Endothelial cell of umbilical vein (primary cell): ENCODE data around the gene SPAG8. TPM values are rescaled to one million over a fixed set of nuclear protein-coding genes. Genes with fewer than 3 reads are reported as not detected.

Experiments
- BruUV-seq: library from RNA; stranded (reverse); fragments of 400-500 nt; replicated peaks from 2 replicates; lab custom pipeline; 2021; lab: Mats Ljungman, UMichigan
- CTCF ChIA-PET: fragments of 300-600, 350-600 bp; sonication (Branson Sonifier 250); formaldehyde crosslinking; loops from one replicate; lab custom pipeline; 2021; ENCODE audit warnings: antibody characterized with exemption, inconsistent platforms; lab: Charles Lee
- POLR2A ChIA-PET: fragments of 300-600, 350-600 bp; sonication (Branson Sonifier 250); formaldehyde crosslinking; loops from one replicate; lab custom pipeline; 2021; ENCODE audit warnings: antibody characterized with exemption, inconsistent platforms; lab: Charles Lee
- DNase-seq: peaks from one replicate; pipeline ENCODE4 v3.0.0-alpha.2; 2011; ENCODE audit warnings: low read depth, low spot score
- FAIRE-seq: peaks from 2 replicates; lab custom pipeline; 2011; peaks lifted over from hg19 to GRCh38; lab: Jason Lieb, UNC
- H2AFZ ChIP-seq: 2 replicates; pipeline ENCODE4 v1.6.0; 2012; ENCODE audit warnings: low read depth, low read length, control low read depth, inconsistent platforms
- H3K27ac ChIP-seq: 2 replicates; pipeline ENCODE4 v1.5.1; 2011; ENCODE audit warnings: low read depth, mild to moderate bottlenecking, control low read depth, low read length, moderate library complexity; ENCODE audit not compliant: insufficient read depth
- H3K27me3 ChIP-seq, 2 experiments: 2 replicates each; pipeline versions ENCODE4 v1.6.0 to v1.6.1; 2011; ENCODE audit warnings: low read length in 2 of 2, mixed read lengths in 1 of 2; ENCODE audit not compliant: control insufficient read depth in 2 of 2, insufficient read depth in 2 of 2
- H3K36me3 ChIP-seq, 2 experiments: 2 replicates in 1 of 2; 3 replicates in 1 of 2; pipeline ENCODE4 v1.5.1; 2011; ENCODE audit warnings: low read length in 2 of 2, mild to moderate bottlenecking in 1 of 2, moderate library complexity in 1 of 2; ENCODE audit not compliant: control insufficient read depth in 2 of 2, insufficient read depth in 2 of 2; ENCODE audit errors: extremely low read depth in 1 of 2
- H3K4me1 ChIP-seq: 3 replicates; pipeline ENCODE4 v1.5.1; 2011; ENCODE audit warnings: mild to moderate bottlenecking, low read length; ENCODE audit not compliant: control insufficient read depth, insufficient read depth; ENCODE audit errors: extremely low read depth
- H3K4me2 ChIP-seq: 2 replicates; pipeline ENCODE4 v1.6.1; 2011; ENCODE audit warnings: low read length, control low read depth, mixed read lengths; ENCODE audit not compliant: insufficient read depth
- H3K4me3 ChIP-seq, 3 experiments: fragments of 200-600 bp in 1 of 3; sonication (generic), shearing (Covaris generic) in 1 of 3; replicated peaks in 1 of 3; 2 replicates each; pipeline ENCODE4 v1.5.1; 2011 to 2016; ENCODE audit warnings: control low read depth in 3 of 3, low read length in 3 of 3, mild to moderate bottlenecking in 2 of 3, inconsistent platforms in 1 of 3, low read depth in 1 of 3, moderate library complexity in 1 of 3; ENCODE audit not compliant: insufficient read depth in 1 of 3
- H3K79me2 ChIP-seq: 2 replicates; pipeline ENCODE4 v1.6.0; 2012; ENCODE audit warnings: low read length, inconsistent platforms; ENCODE audit not compliant: control insufficient read depth, insufficient read depth
- H3K9ac ChIP-seq: replicated peaks from 2 replicates; pipeline ENCODE3; 2011; ENCODE audit warnings: low read length, control low read depth; ENCODE audit not compliant: insufficient read depth; ENCODE audit errors: extremely low read depth
- H3K9me1 ChIP-seq: replicated peaks from 3 replicates; pipeline ENCODE4 v1.6.0; 2011; ENCODE audit warnings: mild to moderate bottlenecking, low read length; ENCODE audit not compliant: control insufficient read depth, insufficient read depth; ENCODE audit errors: extremely low read depth
- H3K9me3 ChIP-seq: replicated peaks from 2 replicates; pipeline ENCODE4 v1.5.1; 2012; ENCODE audit warnings: low read length, inconsistent platforms; ENCODE audit not compliant: control insufficient read depth, insufficient read depth
- H4K20me1 ChIP-seq: replicated peaks from 2 replicates; pipeline ENCODE3; 2011; ENCODE audit warnings: mild to moderate bottlenecking, low read length; ENCODE audit not compliant: control insufficient read depth, insufficient read depth; ENCODE audit errors: extremely low read depth
- EZH2 ChIP-seq: IDR thresholded peaks from 2 replicates; pipeline ENCODE4 v1.6.1; 2012; ENCODE audit warnings: borderline replicate concordance, low read depth, mild to moderate bottlenecking, moderate library complexity, low read length, inconsistent platforms; ENCODE audit not compliant: severe bottlenecking
- FOS ChIP-seq: IDR thresholded peaks from 2 replicates; pipeline ENCODE4 v1.6.1; 2011; ENCODE audit warnings: mild to moderate bottlenecking, low read length, moderate library complexity, borderline replicate concordance; ENCODE audit not compliant: insufficient read depth
- GATA2 ChIP-seq: IDR thresholded peaks from 2 replicates; pipeline ENCODE4 v1.7.0; 2011; ENCODE audit warnings: low read depth, mild to moderate bottlenecking, moderate library complexity, mixed read lengths, low read length; ENCODE audit not compliant: insufficient read length, insufficient read depth
- JUN ChIP-seq: IDR thresholded peaks from 2 replicates; pipeline ENCODE4 v1.6.1; 2011; ENCODE audit warnings: borderline replicate concordance, low read depth; ENCODE audit not compliant: insufficient read length, insufficient read depth
- MYC ChIP-seq: IDR thresholded peaks from one replicate; pipeline ENCODE4 v1.6.1; 2011; ENCODE audit warnings: mild to moderate bottlenecking, low read depth, low read length
- POLR2A ChIP-seq: IDR thresholded peaks from 2 replicates; pipeline ENCODE4 v1.6.1; 2012; ENCODE audit warnings: low read depth, mild to moderate bottlenecking, control low read depth, low read length
- POLR2AphosphoS5 ChIP-seq: IDR thresholded peaks from 2 replicates; pipeline ENCODE4 v1.6.1; 2012; ENCODE audit warnings: low read depth, mild to moderate bottlenecking, control low read depth, low read length, moderate library complexity; ENCODE audit not compliant: insufficient read depth
- dilution Hi-C: fragments of 300-500 bp; cut with MboI; formaldehyde crosslinking; loops from one replicate; pipeline ENCODE4 v1.15.0; 2019; ENCODE audit warnings: low sequenced_read_pairs; ENCODE audit not compliant: extremely low pct_ligation_motif_present
- intact Hi-C: fragments of 100-400 bp; cut with micrococcal nuclease; formaldehyde crosslinking; loops from one replicate; pipeline ENCODE4 v1.10.0; 2022
- polyA plus RNA-seq, 4 experiments: library from polyadenylated mRNA; depleted of rRNA in 3 of 4; stranded (reverse) in 3 of 4; unstranded in 1 of 4; fragments of >200 nt; gene quantifications; 2 replicates each; pipeline versions ENCODE4 v1.2.1 to v1.2.3, GENCODE V29; 2011 to 2012; ENCODE audit warnings: missing spikeins in 1 of 4
- total RNA-seq: library from RNA; stranded (reverse); gene quantifications from 2 replicates; pipeline ENCODE4 v1.2.3, GENCODE V29; 2021
- TF ChIP-seq, protein P1 (sequence below), 2 donors: IDR thresholded peaks; 1 replicate in 1 of 2; 2 replicates in 1 of 2; pipeline ENCODE4 v1.5.1; 2011; ENCODE audit warnings: low read length in 2 of 2, mild to moderate bottlenecking in 2 of 2, moderate library complexity in 2 of 2, control low read depth in 1 of 2, inconsistent platforms in 1 of 2, low read depth in 1 of 2; ENCODE audit not compliant: insufficient read depth in 1 of 2; ENCODE audit errors: extremely low read depth in 1 of 2
- TF ChIP-seq, protein P2 (sequence below): IDR thresholded peaks from 2 replicates; pipeline ENCODE4 v1.6.1; 2011; ENCODE audit not compliant: insufficient read depth, insufficient read length

The SPAG8 gene
- total and polyA plus RNA-seq, 2 donors (not counting 3 experiments of a cell fraction or from before 2014, with no cell fraction given), result 0.21 to 0.69 TPM

DNA sequence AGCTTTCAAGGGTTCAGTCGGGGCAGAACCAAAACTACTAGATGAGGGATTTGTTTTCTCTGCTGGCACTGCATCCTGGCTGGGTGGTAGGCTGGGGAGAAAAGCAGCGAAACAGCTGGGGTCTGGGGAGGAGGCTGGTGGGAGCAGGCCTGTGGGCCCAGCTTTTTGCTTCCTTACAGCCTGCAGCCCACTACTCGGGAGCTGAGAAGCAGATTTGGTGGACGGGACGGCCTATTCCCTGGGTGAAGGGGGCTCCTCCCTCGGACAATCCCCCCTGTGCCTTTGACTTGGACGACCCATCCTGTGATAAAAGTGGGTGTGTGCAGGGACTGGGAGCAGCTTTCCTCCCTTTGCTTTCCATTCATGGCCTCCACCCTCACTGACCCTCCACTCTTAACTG is 11.5 kb downstream of the SPAG8 start:
- H3K79me2 ChIP-seq, result no peaks in the 10 kb centered on the region
- TF ChIP-seq, protein P1, sequence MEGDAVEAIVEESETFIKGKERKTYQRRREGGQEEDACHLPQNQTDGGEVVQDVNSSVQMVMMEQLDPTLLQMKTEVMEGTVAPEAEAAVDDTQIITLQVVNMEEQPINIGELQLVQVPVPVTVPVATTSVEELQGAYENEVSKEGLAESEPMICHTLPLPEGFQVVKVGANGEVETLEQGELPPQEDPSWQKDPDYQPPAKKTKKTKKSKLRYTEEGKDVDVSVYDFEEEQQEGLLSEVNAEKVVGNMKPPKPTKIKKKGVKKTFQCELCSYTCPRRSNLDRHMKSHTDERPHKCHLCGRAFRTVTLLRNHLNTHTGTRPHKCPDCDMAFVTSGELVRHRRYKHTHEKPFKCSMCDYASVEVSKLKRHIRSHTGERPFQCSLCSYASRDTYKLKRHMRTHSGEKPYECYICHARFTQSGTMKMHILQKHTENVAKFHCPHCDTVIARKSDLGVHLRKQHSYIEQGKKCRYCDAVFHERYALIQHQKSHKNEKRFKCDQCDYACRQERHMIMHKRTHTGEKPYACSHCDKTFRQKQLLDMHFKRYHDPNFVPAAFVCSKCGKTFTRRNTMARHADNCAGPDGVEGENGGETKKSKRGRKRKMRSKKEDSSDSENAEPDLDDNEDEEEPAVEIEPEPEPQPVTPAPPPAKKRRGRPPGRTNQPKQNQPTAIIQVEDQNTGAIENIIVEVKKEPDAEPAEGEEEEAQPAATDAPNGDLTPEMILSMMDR (IDR thresholded peaks at IDR 0.05; ENCODE audit: extremely low read depth in 1 of 2, insufficient read depth in 1 of 2, low read depth in 1 of 2, low read length in 2 of 2), result no peak
- TF ChIP-seq FOS (no peak), POLR2AphosphoS5 (no peak), JUN (no peak), EZH2 (no peak), POLR2A (no peak), MYC (no peak), GATA2 (no peak)
- TF ChIP-seq, protein P2, sequence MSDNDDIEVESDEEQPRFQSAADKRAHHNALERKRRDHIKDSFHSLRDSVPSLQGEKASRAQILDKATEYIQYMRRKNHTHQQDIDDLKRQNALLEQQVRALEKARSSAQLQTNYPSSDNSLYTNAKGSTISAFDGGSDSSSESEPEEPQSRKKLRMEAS, result no peak
- intact Hi-C loops (no loop called here), dilution Hi-C loops (no loop called here)
- H3K4me3 ChIP-seq, result no peak overlapping the region
- BruUV-seq, result no TSS peak
- FAIRE-seq (no peak), DNase-seq (no peak)
- H2AFZ ChIP-seq, result no peak overlapping the region
- POLR2A ChIA-PET, result no interaction called here
- H3K4me1 ChIP-seq, result peaks cover 19% of the 10 kb centered on the region
- no peak overlapping the region for H3K27ac ChIP-seq
- no peaks in the 10 kb centered on the region for H3K9me1 ChIP-seq
- H3K36me3 ChIP-seq, result no peaks in the 10 kb centered on the region
- H3K9me3 ChIP-seq, result no peaks in the 10 kb centered on the region
- H3K9ac ChIP-seq, result no peak overlapping the region
- H3K4me2 ChIP-seq, result no peak overlapping the region
- no peaks in the 10 kb centered on the region for H3K27me3 ChIP-seq
- CTCF ChIA-PET, result interaction anchor here (1.0 to 2.9 kb wide), 3 partner anchors 10 to 109 kb away, joined by 3 to 21 read pairs (median 5); partner anchors contain the start of gene SPAAR
- H4K20me1 ChIP-seq, result no peaks in the 10 kb centered on the region
